GM21619 (cell line): ENCODE measurements around the gene SOWAHC.

ENCODE experiments used
- ATAC-seq: cut with Tn5 transposase; IDR thresholded peaks from one replicate; pipeline ENCODE4 v1.9.1; 2021; ENCODE audit not compliant: unreplicated experiment

Gene SOWAHC

GRCh38 chr2:109645412-109646184, 31.4 kb downstream of the SOWAHC start:
- ATAC-seq = no peak

- no peak for ATAC-seq
Observed at GRCh38 chr2:109646961-109647360, 32.8 kb downstream of the SOWAHC start.

- no peak for ATAC-seq
Observed at GRCh38 chr2:109647636-109648035, 33.5 kb downstream of the SOWAHC start.

- ATAC-seq = no peak
Observed at GRCh38 chr2:109648041-109648527, 33.9 kb downstream of the SOWAHC start.

GRCh38 chr2:109649736-109650695, 35.9 kb downstream of the SOWAHC start:
- ATAC-seq = no peak

GRCh38 chr2:109654326-109655050, 40.3 kb downstream of the SOWAHC start:
- no peak for ATAC-seq

GRCh38 chr2:109655287-109655686, 41.1 kb downstream of the SOWAHC start:
- no peak for ATAC-seq

- no peak for ATAC-seq
Observed at GRCh38 chr2:109659396-109660045, 45.4 kb downstream of the SOWAHC start.

- no peak for ATAC-seq
Observed at GRCh38 chr2:109660046-109660860, 46.1 kb downstream of the SOWAHC start.

GRCh38 chr2:109662889-109663288, 48.7 kb downstream of the SOWAHC start:
- ATAC-seq = no peak

- no peak for ATAC-seq
Observed at GRCh38 chr2:109663721-109664120, 49.6 kb downstream of the SOWAHC start.

GRCh38 chr2:109666466-109666865, 52.3 kb downstream of the SOWAHC start:
- ATAC-seq = no peak
